ENCODE results near the gene OR10A3. TPM values are rescaled to one million over a fixed set of nuclear protein-coding genes. Genes with fewer than 3 reads are reported as not detected.

OR10A3 gene
- total and polyA plus RNA-seq, 11 donors, result not detected

Other genes starting within 250 kb of the OR10A3 start
- gene OVCH2, start 235.2 kb downstream of the OR10A3 start, total RNA-seq, result not detected
- gene OVCH2, start 235.2 kb downstream of the OR10A3 start, polyA plus RNA-seq, result not detected
- not detected for gene OR5P2, start 144.8 kb downstream of the OR10A3 start, total RNA-seq
- gene OR5P2, start 144.8 kb downstream of the OR10A3 start, polyA plus RNA-seq, result not detected
- gene OR5P3, start 110.9 kb downstream of the OR10A3 start, total RNA-seq, result not detected
- gene OR5P3, start 110.9 kb downstream of the OR10A3 start, polyA plus RNA-seq, result not detected
- gene OR10A6, start 10.4 kb downstream of the OR10A3 start, total RNA-seq, result not detected
- not detected for gene OR10A6, start 10.4 kb downstream of the OR10A3 start, polyA plus RNA-seq
- not detected for gene NLRP10, start 23.7 kb upstream of the OR10A3 start, total RNA-seq
- not detected for gene NLRP10, start 23.7 kb upstream of the OR10A3 start, polyA plus RNA-seq
- gene EIF3F, start 45.6 kb upstream of the OR10A3 start, total RNA-seq, result 100 to 1,000 TPM; 134 to 181 (median 147) TPM
- gene EIF3F, start 45.6 kb upstream of the OR10A3 start, polyA plus RNA-seq, result 100 to 1,000 TPM; 103 to 434 TPM
- 10 to 100 TPM; 11.7 to 38.8 (median 18.9) TPM for gene TUB, start 139.5 kb upstream of the OR10A3 start, total RNA-seq
- gene TUB, start 139.5 kb upstream of the OR10A3 start, polyA plus RNA-seq, result 1 to 10 TPM; 4.7 to 5.7 TPM
- 10 to 100 TPM in 5 of 9 donors, 1 to 10 TPM in 4; 3.1 to 16.3 (median 10.6) TPM for gene RIC3, start 227.3 kb upstream of the OR10A3 start, total RNA-seq
- gene RIC3, start 227.3 kb upstream of the OR10A3 start, polyA plus RNA-seq, result 1 to 10 TPM; 5.0 to 8.6 TPM